HG02870 (cell line): ENCODE data around the gene SPOUT1.

Experiments
- ATAC-seq: cut with Tn5 transposase; IDR thresholded peaks from one replicate; pipeline ENCODE4 v1.9.1; 2021; ENCODE audit warnings: mild to moderate bottlenecking, moderate library complexity; ENCODE audit not compliant: unreplicated experiment

Gene SPOUT1

GRCh38 chr9:128836509-128837145, 7.0 kb upstream of the SPOUT1 start:
- no peak for ATAC-seq

GRCh38 chr9:128835246-128836210, 5.9 kb upstream of the SPOUT1 start:
- ATAC-seq, result no peak

- no peak for ATAC-seq
Observed at GRCh38 chr9:128833696-128834095, 4.1 kb upstream of the SPOUT1 start.

DNA sequence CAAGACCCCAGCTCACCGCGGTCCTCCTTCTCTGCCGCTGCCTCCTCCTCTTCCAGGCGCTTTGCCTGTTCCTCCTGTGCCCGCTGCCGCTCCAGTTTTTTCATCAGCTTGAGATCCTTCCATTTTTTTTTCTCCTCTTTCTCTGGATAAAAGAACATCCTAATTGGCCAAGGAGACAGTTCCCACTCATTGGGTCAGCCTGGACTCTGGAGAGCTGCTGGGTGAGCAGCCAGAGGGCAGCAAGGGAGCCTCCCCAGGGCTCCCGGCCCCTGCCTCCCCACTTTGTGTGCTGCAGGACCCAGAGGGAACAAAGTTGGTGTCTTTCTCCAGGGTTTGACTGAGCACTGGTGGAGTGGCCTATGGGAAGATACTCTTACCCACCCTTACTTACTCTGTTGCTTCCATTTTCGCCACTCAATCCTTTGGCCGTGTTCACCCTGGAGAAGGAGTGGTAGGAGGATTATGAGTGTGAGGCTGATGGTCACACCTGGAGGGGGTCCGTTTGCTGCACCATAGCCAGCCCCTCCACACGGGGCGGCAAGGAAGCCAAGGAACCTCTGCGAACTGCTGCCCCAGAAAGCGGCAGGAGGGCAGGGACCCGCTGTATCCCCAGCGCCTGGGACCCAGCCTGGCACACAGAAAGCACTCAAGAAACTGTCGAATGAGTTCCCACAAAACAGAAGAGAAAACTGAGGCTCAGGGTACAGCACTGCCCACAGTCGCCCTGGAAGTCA, 708 bp downstream of the SPOUT1 start:
- peak; percentile 6 for ATAC-seq

- ATAC-seq, result no peak
Observed at GRCh38 chr9:128828267-128828666, 1.3 kb downstream of the SPOUT1 start.

DNA sequence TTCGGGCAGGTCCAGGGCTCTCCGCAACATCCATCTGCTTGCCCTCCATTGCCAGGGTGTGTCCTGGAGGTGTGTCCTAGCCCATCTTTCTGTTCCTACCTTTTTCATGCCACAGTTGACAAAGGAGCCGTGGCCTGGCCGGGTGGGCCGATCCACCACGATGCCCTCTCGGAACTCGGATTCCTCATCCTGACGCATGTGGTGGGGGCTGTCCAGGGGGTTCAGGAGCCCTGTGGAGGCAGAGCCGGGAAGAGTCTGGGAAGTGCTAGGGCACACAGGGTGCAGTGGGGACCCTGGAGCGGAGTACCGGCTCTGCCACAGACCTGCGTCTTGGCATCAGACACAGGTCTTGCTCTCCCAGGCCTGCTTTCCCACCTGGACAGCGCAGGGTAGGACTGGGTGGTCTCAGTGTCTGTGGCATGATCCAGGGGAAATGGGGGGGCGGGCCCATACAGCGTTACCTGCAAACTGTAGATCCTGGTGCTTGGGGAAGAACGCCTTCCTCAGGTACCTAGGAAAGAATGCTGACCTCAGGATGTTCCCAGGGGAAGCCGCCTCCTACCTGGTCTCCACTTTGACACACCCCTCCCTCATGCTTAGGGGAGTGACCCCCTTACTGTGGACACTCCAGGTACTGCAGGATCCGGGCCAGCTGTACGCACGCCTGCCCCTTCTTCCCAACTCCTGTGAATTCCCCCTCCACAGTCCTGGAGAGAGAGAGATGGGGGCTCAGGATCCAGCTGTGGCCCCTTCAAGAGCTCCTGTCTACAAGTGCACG, 3.5 kb downstream of the SPOUT1 start:
- no peak for ATAC-seq

DNA sequence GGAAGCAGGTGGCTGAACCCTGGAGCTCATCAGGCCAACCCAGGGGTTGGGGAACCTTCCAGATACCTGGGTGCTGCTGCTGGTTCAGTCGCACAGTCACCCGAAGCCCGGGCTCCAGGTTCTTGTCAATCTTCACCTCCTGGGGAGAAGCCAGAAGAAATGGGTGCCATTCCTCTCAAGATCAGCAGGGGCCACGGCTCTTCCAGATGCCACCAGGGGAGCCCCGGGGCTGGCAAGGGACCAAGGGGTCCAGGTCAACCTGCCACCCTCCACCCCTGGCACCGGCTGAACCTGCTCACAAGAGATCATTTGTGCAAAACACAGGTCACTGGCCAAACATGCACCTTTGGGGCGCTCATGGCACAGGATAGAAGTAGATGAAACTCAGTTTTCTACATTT, 4.7 kb downstream of the SPOUT1 start:
- no peak for ATAC-seq

GRCh38 chr9:128823903-128824406, 5.6 kb downstream of the SPOUT1 start:
- no peak for ATAC-seq

DNA sequence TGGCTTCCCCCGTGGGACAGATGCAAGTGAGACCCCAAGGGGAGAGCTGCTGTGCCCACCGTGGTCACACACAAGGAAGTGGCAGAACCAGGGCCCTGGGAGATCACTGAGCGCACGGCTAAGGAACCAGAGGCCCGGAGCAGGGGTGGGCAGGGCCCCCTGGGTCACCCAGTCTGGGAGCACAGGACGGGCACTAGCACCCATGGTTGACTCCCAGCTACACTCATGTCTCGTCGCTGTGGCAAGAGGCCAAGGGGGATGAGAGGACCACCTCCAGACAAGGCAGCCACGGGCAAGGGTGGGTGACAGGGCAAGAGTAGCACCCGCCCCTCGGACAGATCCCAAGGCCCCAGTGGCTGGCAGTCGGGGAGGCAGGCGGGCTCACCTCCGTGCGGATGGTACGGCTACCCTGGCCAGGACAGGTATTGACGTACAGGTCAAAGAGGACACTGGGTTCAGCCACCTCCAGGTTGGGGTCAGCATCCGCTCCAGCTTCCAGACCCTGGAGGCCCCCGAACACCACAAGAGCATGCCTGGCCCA, 6.2 kb downstream of the SPOUT1 start:
- no peak for ATAC-seq

DNA sequence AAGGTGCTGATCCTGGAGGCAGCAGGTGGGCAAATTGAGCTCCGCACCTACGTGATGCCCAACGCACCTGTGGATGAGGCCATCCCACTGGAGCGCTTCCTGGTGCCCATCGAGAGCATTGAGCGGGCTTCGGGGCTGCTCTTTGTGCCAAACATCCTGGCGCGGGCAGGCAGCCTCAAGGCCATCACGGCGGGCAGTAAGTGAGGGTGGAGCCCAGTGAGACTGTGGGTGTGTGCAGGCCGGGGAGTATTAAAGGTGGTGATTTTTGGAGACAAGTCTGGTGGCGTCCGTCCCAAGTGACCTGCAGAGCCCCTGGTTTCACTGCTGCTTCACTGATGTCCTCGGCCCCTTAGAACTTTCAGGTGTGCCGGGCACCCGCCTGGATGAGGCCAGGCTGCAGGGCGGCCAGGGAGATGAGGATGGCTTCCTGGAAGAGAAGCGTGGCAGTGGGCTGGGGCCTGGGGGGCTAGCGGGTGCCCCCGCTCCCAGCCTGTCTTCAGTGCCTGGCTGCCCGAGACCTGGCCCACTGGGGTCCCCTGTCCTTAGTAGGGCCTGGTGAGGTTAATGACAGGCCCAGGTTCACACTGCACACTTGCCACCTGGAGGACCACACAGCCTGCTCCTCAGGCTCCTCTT, 7.1 kb downstream of the SPOUT1 start:
- ATAC-seq, result no peak

GRCh38 chr9:128821584-128822406, 7.8 kb downstream of the SPOUT1 start:
- no peak for ATAC-seq

GRCh38 chr9:128820665-128821583, 8.7 kb downstream of the SPOUT1 start:
- ATAC-seq, result no peak

GRCh38 chr9:128819716-128820664, 9.6 kb downstream of the SPOUT1 start:
- ATAC-seq, result no peak

- ATAC-seq, result peak; percentile 13
Observed at GRCh38 chr9:128818839-128819715, 10.5 kb downstream of the SPOUT1 start.

GRCh38 chr9:128818099-128818838, 11.3 kb downstream of the SPOUT1 start, which contains the start of gene ENDOG:
TSS of gene ENDOG (plus strand) at chr9:128818500. CDS start at chr9:128818685, 185 bp downstream.
- ATAC-seq, result peak; percentile 90
